ENCODE measurements around the gene ATMIN.

Gene ATMIN

GRCh38 chr16:81071805-81072204 is 36.2 kb downstream of the ATMIN start:
- DNase-seq = no peak

GRCh38 chr16:81073560-81074330 is 38.1 kb downstream of the ATMIN start:
- DNase-seq = no peak

GRCh38 chr16:81076566-81077075 is 41.0 kb downstream of the ATMIN start:
- peak; percentile 96 for DNase-seq

- peak; percentile 95 for DNase-seq
These were observed 41.7 kb downstream of the ATMIN start, which contains the start of gene C16orf46 for GRCh38 chr16:81077076-81077940. C16orf46 (minus strand) TSS chr16:81077238; CDS start chr16:81063955, 13,283 bp downstream.

- no peak for DNase-seq
These were observed 44.6 kb downstream of the ATMIN start for GRCh38 chr16:81080233-81080632.

GRCh38 chr16:81081014-81081413 is 45.4 kb downstream of the ATMIN start:
- no peak for DNase-seq

GRCh38 chr16:81088836-81089235 is 53.2 kb downstream of the ATMIN start:
- DNase-seq = no peak

- DNase-seq = no peak
These were observed 59.2 kb downstream of the ATMIN start for GRCh38 chr16:81094771-81095251.

GRCh38 chr16:81095653-81095952 is 60.0 kb downstream of the ATMIN start:
- no peak for DNase-seq

- DNase-seq = peak; percentile 98
These were observed 60.5 kb downstream of the ATMIN start, which contains the start of gene GCSH for GRCh38 chr16:81095953-81096714. GCSH (minus strand) TSS chr16:81096395; CDS start chr16:81096278, 117 bp downstream.

- DNase-seq = no peak
These were observed 61.1 kb downstream of the ATMIN start for GRCh38 chr16:81096715-81097208.
